Smooth muscle cell (in vitro differentiated cells): ENCODE measurements around the gene NFIB. TPM values are rescaled to one million over a fixed set of nuclear protein-coding genes. Genes with fewer than 3 reads are reported as not detected.
A peak's percentile ranks its signal among the peaks of the same experiment; 100 is the strongest.

Experiments
- DNase-seq: peaks from one replicate; lab custom pipeline; 2025; ENCODE audit not compliant: unreplicated experiment; lab: John Stamatoyannopoulos, UW
- H2AFZ ChIP-seq: fragments of 200-600 bp; sonication (generic); 2 replicates; pipeline ENCODE4 v1.6.0; 2016; ENCODE audit warnings: antibody characterized with exemption, low read depth, mild to moderate bottlenecking
- H3F3A ChIP-seq: fragments of 200-600 bp; sonication (generic); 2 replicates; pipeline ENCODE4 v1.6.0; 2017; ENCODE audit warnings: antibody characterized with exemption, low read depth
- H3K27ac ChIP-seq: fragments of 200-600 bp; sonication (generic); 2 replicates; pipeline ENCODE4 v1.5.1; 2016; ENCODE audit warnings: low read depth, mild to moderate bottlenecking
- H3K27me3 ChIP-seq: fragments of 200-600 bp; sonication (generic); 2 replicates; pipeline ENCODE4 v1.6.1; 2016; ENCODE audit warnings: low read depth, mild to moderate bottlenecking
- H3K36me3 ChIP-seq: fragments of 200-600 bp; sonication (generic); 2 replicates; pipeline ENCODE4 v1.5.1; 2016; ENCODE audit warnings: low read depth
- H3K4me1 ChIP-seq: fragments of 200-600 bp; sonication (generic); 2 replicates; pipeline ENCODE4 v1.5.1; 2016; ENCODE audit warnings: low read depth
- H3K4me2 ChIP-seq: fragments of 200-600 bp; sonication (generic); 2 replicates; pipeline ENCODE4 v1.6.0; 2016; ENCODE audit warnings: mild to moderate bottlenecking
- H3K4me3 ChIP-seq: fragments of 200-600 bp; sonication (generic); 2 replicates; pipeline ENCODE4 v1.5.1; 2016; ENCODE audit warnings: mild to moderate bottlenecking
- H3K79me2 ChIP-seq: fragments of 200-600 bp; sonication (generic); 2 replicates; pipeline ENCODE4 v1.6.0; 2016; ENCODE audit warnings: low read depth, mild to moderate bottlenecking
- H3K9ac ChIP-seq: fragments of 200-600 bp; sonication (generic); 2 replicates; pipeline ENCODE4 v1.6.0; 2016; ENCODE audit warnings: low read depth
- H3K9me3 ChIP-seq: fragments of 200-600 bp; sonication (generic); replicated peaks from 2 replicates; pipeline ENCODE4 v1.5.1; 2016; ENCODE audit warnings: low read depth
- H4K20me1 ChIP-seq: fragments of 200-600 bp; sonication (generic); 2 replicates; pipeline ENCODE4 v1.6.0; 2016; ENCODE audit warnings: low read depth
- CTCF ChIP-seq: fragments of 200-600 bp; sonication (generic); IDR thresholded peaks from 2 replicates; pipeline ENCODE4 v1.5.1; 2017; ENCODE audit warnings: borderline replicate concordance, mild to moderate bottlenecking, antibody characterized with exemption; ENCODE audit not compliant: insufficient read depth, poor library complexity, severe bottlenecking
- WGBS: methylation state at CpG from one replicate; pipeline ENCODE4 v1.1.7; 2016; ENCODE audit warnings: low lambda C conversion rate; 5-methylcytosine and 5-hydroxymethylcytosine counted together
- polyA plus RNA-seq: library from polyadenylated mRNA; unstranded; fragments of >200 nt; fragmentation: Nextera tagmentation; extraction: Ambion mirVana; gene quantifications from 2 replicates; pipeline ENCODE4 v1.2.1, GENCODE V29; 2016
- total RNA-seq: library from RNA; depleted of rRNA; stranded (reverse); fragments of >200 nt; gene quantifications from 2 replicates; pipeline ENCODE4 v1.2.3, GENCODE V29; 2014

The NFIB gene
- total and polyA plus RNA-seq, 2 experiments from 2014 or later, result 0.93 to 1.7 TPM

DNA sequence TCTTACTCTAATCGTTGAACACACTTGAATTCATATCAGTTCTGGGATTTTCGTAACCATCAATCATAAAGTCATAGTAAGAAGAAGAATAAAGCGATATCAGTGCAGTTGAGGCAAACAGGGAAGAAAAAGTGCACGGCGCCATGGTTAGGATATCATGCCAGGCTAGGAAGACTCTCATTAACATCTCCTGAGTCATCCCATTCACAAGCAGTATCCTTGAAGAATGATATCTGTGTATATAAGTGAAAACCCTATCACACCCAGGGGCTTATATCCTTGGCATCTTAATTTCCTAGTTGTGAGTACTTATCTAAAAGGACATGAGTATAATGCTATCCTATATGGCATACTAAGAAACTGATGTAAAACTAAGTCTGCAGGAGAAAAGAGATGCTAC, 38.6 kb downstream of the NFIB start:
- no peak for TF ChIP-seq CTCF
- no peak overlapping the region for H3K4me3 ChIP-seq
- no peaks in the 10 kb centered on the region for H3K9me3 ChIP-seq
- DNase-seq, result no peak
- H4K20me1 ChIP-seq, result no peaks in the 10 kb centered on the region
- H3F3A ChIP-seq, result no peaks in the 10 kb centered on the region
- H3K4me2 ChIP-seq, result no peak overlapping the region
- peaks cover 23% of the 10 kb centered on the region for H3K4me1 ChIP-seq
- 77% methylated on average over 5 of the region's 5 CpGs for WGBS
- no peak overlapping the region for H3K9ac ChIP-seq
- no peaks in the 10 kb centered on the region for H3K79me2 ChIP-seq
- H3K36me3 ChIP-seq, result no peaks in the 10 kb centered on the region
- H3K27ac ChIP-seq, result no peak overlapping the region
- no peaks in the 10 kb centered on the region for H3K27me3 ChIP-seq
- no peak overlapping the region for H2AFZ ChIP-seq

GRCh38 chr9:14273696-14274121, 40.2 kb downstream of the NFIB start:
- H3K27ac ChIP-seq, result no peak overlapping the region
- no peaks in the 10 kb centered on the region for H3K27me3 ChIP-seq
- no peak for DNase-seq
- H3K9ac ChIP-seq, result no peak overlapping the region
- peaks cover 23% of the 10 kb centered on the region for H3K4me1 ChIP-seq
- 34% methylated on average over 4 of the region's 4 CpGs for WGBS
- no peak overlapping the region for H2AFZ ChIP-seq
- H3F3A ChIP-seq, result no peaks in the 10 kb centered on the region
- H3K4me2 ChIP-seq, result no peak overlapping the region
- no peak overlapping the region for H3K4me3 ChIP-seq
- H4K20me1 ChIP-seq, result no peaks in the 10 kb centered on the region
- H3K36me3 ChIP-seq, result no peaks in the 10 kb centered on the region
- no peaks in the 10 kb centered on the region for H3K79me2 ChIP-seq
- H3K9me3 ChIP-seq, result no peaks in the 10 kb centered on the region
- TF ChIP-seq CTCF, result no peak

GRCh38 chr9:14272927-14273528, 40.9 kb downstream of the NFIB start:
- no peak overlapping the region for H3K4me2 ChIP-seq
- H3K9ac ChIP-seq, result no peak overlapping the region
- H3K27ac ChIP-seq, result no peak overlapping the region
- no peak overlapping the region for H3K4me3 ChIP-seq
- no peaks in the 10 kb centered on the region for H4K20me1 ChIP-seq
- H3K9me3 ChIP-seq, result no peaks in the 10 kb centered on the region
- WGBS, result 67% methylated on average over 7 of the region's 7 CpGs
- H3K4me1 ChIP-seq, result peaks cover 23% of the 10 kb centered on the region
- no peak overlapping the region for H2AFZ ChIP-seq
- no peak for DNase-seq
- no peaks in the 10 kb centered on the region for H3K27me3 ChIP-seq
- H3K79me2 ChIP-seq, result no peaks in the 10 kb centered on the region
- no peaks in the 10 kb centered on the region for H3K36me3 ChIP-seq
- TF ChIP-seq CTCF, result no peak
- no peaks in the 10 kb centered on the region for H3F3A ChIP-seq

GRCh38 chr9:14271093-14271673, 42.8 kb downstream of the NFIB start:
- peak overlapping the region; percentile 63 for H3K4me2 ChIP-seq
- no peak overlapping the region for H3K9ac ChIP-seq
- 24% methylated on average over 6 of the region's 7 CpGs for WGBS
- peak overlapping the region; percentile 3 for H3K27ac ChIP-seq
- no peaks in the 10 kb centered on the region for H3K27me3 ChIP-seq
- peak overlapping the region; percentile 13 for H3K4me3 ChIP-seq
- H3K4me1 ChIP-seq, result peaks cover 23% of the 10 kb centered on the region
- no peaks in the 10 kb centered on the region for H3F3A ChIP-seq
- no peaks in the 10 kb centered on the region for H3K9me3 ChIP-seq
- no peak overlapping the region for H2AFZ ChIP-seq
- H3K79me2 ChIP-seq, result no peaks in the 10 kb centered on the region
- no peak for DNase-seq
- no peaks in the 10 kb centered on the region for H4K20me1 ChIP-seq
- no peak for TF ChIP-seq CTCF
- no peaks in the 10 kb centered on the region for H3K36me3 ChIP-seq
